ENCODE data around the gene WFDC2.

The WFDC2 gene

GRCh38 chr20:45469336-45470261 lies at the start of gene WFDC2:
Gene WFDC2 (plus strand): TSS chr20:45469753. CDS start chr20:45469782, 29 bp downstream.
- no peak for DNase-seq

GRCh38 chr20:45420125-45420524 lies 49.4 kb upstream of the WFDC2 start:
- DNase-seq, result no peak

GRCh38 chr20:45423700-45424099 lies 45.9 kb upstream of the WFDC2 start:
- no peak for DNase-seq

- no peak for DNase-seq
Measured at GRCh38 chr20:45425561-45425960, 44.0 kb upstream of the WFDC2 start.

- no peak for DNase-seq
Measured at GRCh38 chr20:45426320-45427016, 43.1 kb upstream of the WFDC2 start.

- DNase-seq, result no peak
Measured at GRCh38 chr20:45427236-45428149, 42.1 kb upstream of the WFDC2 start.

- no peak for DNase-seq
Measured at GRCh38 chr20:45429618-45430017, 39.9 kb upstream of the WFDC2 start.

GRCh38 chr20:45432294-45432693 lies 37.3 kb upstream of the WFDC2 start:
- DNase-seq, result no peak

GRCh38 chr20:45433316-45433715 lies 36.2 kb upstream of the WFDC2 start:
- no peak for DNase-seq

GRCh38 chr20:45433976-45434375 lies 35.6 kb upstream of the WFDC2 start:
- no peak for DNase-seq

GRCh38 chr20:45436732-45437485 lies 32.6 kb upstream of the WFDC2 start:
- peak; percentile 84 to 87 for DNase-seq

- no peak for DNase-seq
Measured at GRCh38 chr20:45440424-45440823, 29.1 kb upstream of the WFDC2 start.

- no peak for DNase-seq
Measured at GRCh38 chr20:45440891-45441685, 28.5 kb upstream of the WFDC2 start.

- DNase-seq, result no peak
Measured at GRCh38 chr20:45441746-45442145, 27.8 kb upstream of the WFDC2 start.

- no peak for DNase-seq
Measured at GRCh38 chr20:45444050-45444449, 25.5 kb upstream of the WFDC2 start.

- peak in 1 of 2 experiments; percentile 29 for DNase-seq
Measured at GRCh38 chr20:45445805-45446562, 23.6 kb upstream of the WFDC2 start.

- no peak for DNase-seq
Measured at GRCh38 chr20:45448270-45448669, 21.3 kb upstream of the WFDC2 start.

GRCh38 chr20:45449528-45449927 lies 20.0 kb upstream of the WFDC2 start:
- DNase-seq, result no peak

- DNase-seq, result no peak
Measured at GRCh38 chr20:45450097-45450818, 19.3 kb upstream of the WFDC2 start.

- DNase-seq, result no peak
Measured at GRCh38 chr20:45452238-45452637, 17.3 kb upstream of the WFDC2 start.

Data from activated CD4-positive, alpha-beta T cell treated with anti-CD3 and anti-CD28 coated beads, Interleukin-2, amount 50 U/mL, for 4 hours (primary cell).